DMS 273 (cell line): ENCODE results near the gene TBPL2.
"Not testable (repeated sequence)": the region's sequence is repeated elsewhere in the genome, so short reads cannot be mapped to it uniquely, and the experiment has no call there.

ENCODE experiments used
- DNase-seq: peaks from one replicate; lab custom pipeline; 2025; ENCODE audit not compliant: unreplicated experiment; lab: John Stamatoyannopoulos, UW

TBPL2 gene

DNA sequence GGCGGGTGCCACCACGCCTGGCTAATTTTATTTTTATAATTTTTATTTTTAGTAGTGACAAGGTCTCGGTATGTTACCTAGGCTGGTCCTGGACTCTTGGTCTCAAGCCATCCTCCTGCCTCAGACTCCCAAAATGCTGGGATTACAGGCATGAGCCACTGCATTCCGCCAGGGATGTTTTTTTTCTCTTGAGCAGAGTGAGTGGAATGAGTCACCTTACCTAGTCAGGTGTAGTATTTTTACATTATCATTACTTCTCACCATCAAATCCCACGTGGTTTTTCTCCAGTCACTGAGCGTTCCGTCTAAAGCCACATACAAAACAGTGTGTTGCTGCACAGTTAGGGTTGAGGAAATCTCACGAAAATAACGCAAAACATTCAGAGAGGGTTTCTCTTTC lies 870 bp upstream of the TBPL2 start:
- no peak for DNase-seq

DNA sequence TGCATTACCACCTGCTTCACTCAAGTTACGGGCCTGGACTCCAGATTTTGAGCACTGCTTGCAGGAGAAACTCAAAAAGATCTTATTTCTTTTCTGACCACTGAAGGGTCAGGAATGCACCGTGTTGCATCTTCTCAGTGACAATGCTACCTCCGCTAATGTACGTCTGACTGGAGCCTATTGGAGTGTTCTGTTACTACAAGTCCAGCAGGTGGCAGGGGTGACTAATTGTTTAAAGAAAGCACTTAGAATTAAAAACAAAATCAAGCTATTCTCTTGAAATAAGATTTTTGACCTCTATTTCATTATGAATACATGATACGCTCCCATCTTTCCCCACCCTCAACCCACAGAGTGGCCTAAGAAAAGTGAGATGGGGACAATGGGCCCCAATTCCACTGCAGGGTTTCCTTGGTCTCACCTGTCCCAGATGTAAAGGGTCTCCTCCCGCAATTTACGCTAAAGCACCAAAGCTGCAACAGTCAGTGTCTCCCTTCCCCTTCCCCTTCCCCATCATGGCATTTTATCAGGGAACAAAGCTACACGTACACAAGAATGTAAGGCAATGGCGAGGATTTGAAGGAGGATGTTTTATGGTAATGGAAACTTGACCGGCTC lies 2.2 kb downstream of the TBPL2 start:
- peak; percentile 75 for DNase-seq

DNA sequence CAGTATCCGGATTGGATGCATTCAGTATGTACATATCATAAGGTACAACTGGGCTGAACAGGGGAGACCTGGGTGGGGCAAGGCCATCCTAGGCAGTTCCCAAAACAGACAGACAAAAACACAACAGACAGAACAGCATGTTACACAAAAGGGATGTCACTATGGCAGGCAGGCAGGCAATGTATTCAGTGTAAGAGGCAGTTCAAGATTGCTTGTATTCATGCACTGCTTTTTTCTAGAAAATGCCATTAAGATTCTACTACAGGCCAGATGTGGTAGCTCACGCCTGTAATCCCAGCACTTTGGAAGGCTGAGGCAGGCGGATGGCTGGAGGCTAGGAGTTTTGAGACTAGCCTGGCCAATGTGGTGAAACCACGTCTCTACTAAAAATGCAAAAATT lies 3.5 kb downstream of the TBPL2 start:
- DNase-seq, result no peak

DNA sequence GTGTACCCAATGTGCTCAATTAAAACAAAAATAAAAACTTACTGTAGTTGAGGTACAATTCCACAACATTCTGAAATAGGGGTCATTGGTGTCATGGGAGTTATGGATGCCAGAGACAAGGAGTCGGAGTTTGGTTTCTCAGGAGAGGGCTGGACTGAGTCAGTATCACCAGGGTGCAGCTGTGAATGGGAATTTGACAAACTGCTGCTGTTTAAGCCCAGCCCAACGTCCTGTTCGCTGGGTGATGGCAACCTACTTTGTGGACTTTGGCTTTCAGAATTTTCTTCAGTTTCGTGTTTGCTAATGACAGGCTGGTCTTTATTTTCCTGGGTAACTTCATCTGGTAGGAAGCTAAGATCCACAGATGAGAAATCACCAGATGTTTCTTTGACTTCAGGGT lies 3.9 kb downstream of the TBPL2 start:
- DNase-seq, result no peak

DNA sequence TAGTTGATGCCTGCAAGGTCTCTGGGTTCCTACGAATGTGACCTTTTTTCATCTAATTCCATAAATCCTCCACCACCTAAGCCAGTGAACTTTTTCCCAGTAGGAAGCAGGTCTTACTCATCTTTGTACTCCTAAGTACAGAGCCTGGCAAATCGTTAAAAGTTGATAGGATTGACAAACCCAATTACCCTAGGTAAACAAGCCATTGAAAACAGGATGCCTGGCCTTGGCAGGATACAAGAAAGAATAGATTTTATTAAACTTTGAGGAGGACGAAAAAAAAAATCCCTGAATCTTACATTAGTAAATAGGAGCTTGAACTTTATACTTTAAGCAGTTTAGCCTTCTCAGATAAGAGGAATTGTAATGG lies 5.6 kb downstream of the TBPL2 start:
- DNase-seq, result no peak

DNA sequence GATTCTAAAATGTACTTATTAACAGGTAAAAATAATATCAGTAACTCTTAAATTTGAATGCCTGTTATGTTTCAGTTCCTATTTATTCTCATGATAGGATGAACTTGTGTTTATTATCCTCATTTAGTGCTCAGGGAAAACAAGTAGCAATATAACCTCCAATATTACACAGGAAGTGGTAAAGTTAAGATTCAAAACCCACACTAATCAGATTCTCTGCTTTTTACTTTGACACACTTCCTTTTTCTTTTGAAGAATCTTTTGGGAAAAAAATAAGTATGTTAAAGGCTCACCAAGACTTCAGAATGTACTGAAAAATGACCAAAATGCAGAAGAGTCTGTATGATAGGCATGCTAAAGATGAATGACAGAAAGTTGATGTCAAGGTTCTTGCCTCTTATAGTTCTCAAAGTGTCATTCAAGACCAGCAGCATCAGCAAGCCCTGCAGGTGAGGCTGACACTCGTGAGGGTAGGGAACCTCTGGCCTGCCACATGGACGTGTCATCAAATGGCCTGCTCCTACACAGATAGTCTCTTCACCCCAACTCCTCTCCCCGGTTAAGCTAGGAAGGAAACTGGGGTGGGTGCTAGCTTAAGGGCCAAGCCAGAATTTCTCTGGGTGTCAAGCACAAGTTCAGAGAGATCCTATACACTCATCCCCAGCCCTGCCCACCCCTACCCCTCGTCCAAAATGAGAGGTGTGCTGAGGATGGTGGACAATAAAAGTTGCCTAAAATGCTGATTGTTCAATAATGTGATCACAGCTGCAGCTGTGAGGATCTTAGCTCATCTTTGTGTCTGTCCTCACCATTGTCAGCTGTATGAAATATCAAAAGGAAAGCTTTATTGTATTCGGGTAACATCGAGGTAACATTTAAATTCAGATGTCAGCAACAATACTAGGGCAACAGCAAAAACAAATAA lies 6.3 kb downstream of the TBPL2 start:
- DNase-seq, result no peak

DNA sequence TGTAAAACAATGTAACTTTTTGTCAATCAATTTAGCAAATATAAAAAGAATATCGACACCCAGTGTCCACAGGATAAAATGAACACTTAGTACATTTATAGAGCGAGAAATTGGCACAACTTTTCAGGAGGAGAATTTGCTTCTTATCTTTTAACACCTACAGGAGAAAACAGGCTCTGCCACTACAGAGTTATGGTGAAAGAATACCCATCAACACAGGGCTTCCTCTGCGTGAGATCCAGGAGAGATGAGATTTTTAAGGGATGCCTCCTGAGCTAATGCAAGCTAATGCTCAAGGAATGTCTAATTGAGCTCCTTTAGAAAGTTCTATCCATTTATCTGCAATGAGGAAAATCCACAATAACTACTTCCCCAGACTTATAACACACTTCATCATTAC lies 7.8 kb downstream of the TBPL2 start:
- no peak for DNase-seq

DNA sequence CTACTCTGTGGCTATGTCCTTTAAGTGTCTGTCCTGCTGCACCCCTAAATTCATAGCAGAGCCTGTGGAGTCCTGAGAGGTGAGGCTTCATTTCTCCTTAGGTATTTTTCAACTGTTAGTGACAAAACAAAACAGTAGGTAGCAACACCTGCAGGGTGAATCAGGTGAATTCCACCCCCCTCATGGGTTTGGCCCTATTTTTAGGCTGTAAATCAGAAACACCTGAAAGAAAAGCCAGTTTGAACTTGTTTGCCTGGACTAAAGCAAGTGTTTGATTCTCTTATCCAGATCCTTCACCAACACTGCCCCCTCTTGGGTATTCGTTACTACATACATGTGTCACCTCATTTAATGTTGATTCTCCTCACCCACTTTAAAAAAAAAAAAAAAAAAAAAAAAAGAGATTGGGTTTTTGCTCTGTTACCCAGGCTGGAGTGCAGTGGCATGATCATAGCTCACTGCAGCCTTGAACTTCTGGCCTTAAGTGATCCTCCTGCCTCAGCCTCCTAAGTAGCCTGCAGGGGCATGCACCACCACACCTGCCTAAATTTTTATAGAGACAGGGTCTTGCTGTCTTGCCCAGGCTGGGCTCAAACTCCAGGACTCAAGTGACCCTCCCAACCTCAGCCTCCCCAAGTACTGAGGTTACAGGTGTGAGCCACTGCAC lies 10.3 kb downstream of the TBPL2 start:
- peak; percentile 77 for DNase-seq

DNA sequence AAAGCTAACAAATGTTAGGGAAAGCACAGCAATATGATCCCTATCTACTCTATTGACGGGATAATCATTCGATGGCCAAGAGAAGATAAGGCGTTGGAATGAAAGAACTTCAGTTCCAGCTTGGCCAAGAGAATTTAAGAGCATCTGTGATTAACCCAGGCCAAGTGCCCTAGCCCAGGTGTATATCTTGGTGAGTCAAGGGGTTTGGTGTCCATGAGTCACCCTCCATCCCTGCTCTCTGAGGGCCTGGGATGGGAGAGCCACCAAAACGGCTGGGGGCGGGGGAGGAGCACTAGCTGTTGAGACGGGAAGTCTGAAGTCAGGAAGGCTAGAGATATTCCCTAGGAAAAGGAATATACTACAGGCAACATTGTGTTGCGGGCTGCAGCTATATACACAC lies 13.0 kb downstream of the TBPL2 start:
- DNase-seq, result no peak

DNA sequence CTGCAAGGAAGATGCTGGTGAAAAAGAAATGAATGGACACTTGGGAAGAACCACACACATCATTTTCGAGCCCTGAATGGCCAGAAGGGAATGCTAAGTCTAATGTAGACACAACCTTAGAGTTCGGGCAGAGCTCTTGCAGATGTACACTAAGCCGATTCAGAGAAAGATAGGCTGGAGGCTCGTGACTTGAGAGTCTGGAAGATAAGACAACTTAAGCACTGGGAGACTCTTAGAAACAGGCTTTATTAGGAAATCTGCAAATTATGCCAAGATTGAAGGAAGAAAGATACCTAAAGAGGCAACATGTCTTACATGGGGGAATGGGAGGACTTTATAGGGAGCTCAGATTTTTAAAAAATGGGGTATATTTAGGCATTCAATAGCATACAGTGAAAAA lies 13.5 kb downstream of the TBPL2 start:
- no peak for DNase-seq

DNA sequence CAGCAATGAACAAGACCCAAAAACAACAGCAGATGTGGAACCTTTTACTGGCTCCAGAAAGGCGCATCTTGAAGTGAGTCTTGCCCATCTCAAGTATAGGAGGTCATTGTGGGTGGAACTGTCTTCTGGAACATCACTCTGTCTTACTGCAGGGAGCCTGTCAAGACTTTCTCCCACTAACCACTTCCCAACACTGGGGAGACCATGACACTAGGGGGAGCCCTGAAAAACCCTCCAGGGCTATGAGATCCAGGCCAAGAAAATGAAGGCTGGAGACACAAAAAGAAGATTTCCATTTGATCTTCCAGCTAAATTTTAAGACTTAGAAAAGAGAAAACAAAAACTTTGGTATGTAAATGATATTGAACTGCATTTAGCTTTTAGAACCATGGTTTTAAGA lies 15.3 kb downstream of the TBPL2 start:
- no peak for DNase-seq

DNA sequence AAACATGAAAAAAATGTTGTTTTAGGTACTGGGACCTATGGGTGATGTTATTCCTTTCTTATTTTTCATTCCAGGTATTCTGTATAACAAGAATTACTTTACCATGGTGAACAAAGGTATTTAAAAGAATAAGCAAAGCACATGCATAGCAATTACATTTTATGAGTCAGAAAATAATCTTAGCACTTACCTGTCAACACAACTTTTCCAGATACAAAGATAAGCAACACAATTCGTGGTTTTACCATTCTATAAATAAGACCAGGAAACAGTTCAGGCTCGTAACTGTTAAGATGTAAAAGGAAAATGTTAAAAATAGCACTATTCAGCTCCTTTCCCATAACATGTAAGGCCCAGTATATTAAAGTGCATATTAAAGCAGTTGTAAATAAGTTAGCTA lies 16.4 kb downstream of the TBPL2 start:
- no peak for DNase-seq

DNA sequence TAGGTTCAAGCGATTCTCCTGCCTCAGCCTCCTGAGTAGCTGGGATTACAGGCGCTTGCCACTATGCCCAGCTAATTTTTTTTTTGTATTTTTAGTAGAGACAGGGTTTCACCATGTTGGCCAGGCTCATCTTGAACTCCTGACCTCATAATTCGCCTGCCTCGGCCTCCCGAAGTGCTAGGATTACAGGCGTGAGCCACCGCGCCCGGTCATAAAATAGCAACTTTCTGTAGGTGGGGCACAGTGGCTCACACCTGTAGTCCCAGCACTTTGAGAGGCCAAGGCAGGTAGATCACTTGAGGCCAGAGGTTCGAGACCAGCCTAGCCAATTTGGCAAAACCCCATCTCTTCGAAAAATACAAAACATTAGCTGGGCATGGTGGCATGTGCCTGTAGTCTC lies 18.1 kb downstream of the TBPL2 start:
- not testable (repeated sequence) for DNase-seq

DNA sequence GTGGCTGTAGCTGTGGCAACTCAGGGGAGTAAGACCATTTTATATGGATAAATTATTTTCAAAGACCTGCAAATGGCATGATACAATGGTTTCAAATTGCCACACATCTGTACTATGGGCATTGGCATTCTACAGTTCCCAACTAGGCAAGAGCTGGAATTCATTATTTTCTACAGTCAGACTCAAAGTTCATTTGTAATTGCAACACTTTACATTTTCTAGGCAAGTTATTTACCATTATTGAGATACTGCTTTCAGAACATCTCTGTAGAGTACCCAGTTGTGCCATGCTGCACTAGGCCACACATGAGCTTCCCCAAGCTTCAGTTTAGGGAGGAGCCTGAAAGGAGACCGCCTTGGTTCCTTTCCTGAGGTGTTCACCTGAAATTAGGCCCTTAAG lies 20.8 kb downstream of the TBPL2 start:
- DNase-seq, result no peak

DNA sequence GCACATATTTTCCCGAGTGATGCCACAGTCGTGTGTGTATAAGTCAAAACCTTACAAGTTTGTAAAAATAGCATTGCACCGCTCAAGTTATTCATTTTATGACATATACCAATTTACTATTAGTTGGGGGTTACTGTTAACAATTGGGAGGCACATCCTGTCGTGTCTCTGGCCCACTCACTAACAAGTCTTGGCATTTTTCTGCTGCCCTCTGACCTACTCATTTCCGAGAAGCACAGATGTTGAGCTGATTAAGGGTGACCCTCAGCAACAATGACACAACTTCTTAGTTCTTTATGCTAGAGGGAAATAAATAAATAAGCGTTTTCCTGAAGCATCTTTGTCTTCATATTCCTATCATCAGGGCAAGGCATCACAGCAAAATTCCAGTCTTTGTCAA lies 22.0 kb downstream of the TBPL2 start:
- no peak for DNase-seq

DNA sequence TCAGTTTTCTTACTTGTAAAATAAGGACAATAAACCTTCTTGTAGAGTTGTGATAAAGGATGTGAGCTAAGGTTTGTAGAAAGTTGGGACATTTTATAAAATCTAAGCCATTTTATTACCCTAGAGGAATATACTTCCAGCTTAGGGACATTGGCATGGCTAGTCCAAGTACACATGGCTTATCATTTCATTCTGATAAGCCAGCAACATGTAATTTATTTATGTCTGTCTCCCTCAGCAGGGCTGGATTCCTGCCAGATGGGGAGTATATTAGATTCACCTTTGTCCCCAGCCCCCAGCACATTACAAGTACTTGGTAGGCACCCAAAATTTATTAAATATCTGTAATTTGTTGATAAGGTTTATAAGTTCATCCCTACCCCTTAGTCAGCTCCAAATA lies 22.5 kb downstream of the TBPL2 start:
- peak; percentile 20 for DNase-seq

DNA sequence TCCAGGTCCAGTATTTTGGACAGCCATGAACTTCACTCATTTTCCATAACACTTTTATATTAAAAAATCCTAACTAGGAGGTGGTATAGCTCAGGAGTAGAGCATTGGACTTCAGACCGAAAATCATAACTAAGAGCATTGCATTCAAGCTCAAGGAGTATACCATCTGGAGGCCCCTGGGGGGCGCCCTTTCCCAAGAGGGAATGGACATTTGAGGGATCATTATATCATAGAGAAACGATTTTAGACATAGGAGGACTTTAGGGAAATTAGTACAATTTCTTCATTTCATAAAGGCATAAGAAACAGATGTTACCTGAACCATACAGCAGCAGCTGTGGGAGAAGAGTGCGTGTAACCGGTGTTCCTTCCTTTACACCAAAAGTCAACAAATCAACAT lies 23.6 kb downstream of the TBPL2 start:
- peak; percentile 63 for DNase-seq

DNA sequence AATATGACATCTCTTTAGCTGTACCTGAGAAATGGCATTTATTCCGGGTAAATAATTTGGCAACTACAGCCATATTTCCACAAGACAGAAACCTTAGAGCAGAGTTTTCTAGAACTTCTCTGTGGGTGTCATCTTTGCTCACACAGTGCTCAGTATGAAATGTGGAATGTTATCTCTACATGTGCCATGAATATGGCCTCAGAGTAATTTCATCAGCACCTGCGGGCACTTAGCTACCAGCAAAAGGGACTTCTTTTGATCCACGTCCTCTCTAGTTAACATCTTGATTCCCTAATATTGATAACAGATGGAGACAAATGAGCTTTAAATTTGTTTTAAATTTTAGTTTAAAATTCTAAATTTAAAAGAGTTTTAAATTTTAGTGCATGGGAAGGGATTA lies 25.9 kb downstream of the TBPL2 start:
- DNase-seq, result no peak

DNA sequence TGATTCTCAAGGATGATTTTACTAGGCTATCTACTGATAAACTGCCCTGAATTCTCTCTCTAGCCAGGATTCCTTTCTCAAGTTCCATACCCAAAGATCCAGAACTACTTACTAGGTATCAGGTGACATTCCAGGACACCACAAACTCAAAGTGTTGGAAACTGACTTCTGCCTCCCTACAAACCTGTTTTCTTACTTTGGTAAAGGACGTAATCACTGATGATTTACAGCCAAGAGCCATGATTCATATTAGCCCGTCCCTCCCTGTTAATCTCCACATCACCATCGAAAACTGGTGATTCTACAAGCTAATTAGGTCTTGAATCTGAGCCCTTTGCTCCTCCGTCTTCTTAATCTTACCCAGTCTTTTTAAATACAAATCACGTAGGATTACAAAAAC lies 27.7 kb downstream of the TBPL2 start:
- no peak for DNase-seq

DNA sequence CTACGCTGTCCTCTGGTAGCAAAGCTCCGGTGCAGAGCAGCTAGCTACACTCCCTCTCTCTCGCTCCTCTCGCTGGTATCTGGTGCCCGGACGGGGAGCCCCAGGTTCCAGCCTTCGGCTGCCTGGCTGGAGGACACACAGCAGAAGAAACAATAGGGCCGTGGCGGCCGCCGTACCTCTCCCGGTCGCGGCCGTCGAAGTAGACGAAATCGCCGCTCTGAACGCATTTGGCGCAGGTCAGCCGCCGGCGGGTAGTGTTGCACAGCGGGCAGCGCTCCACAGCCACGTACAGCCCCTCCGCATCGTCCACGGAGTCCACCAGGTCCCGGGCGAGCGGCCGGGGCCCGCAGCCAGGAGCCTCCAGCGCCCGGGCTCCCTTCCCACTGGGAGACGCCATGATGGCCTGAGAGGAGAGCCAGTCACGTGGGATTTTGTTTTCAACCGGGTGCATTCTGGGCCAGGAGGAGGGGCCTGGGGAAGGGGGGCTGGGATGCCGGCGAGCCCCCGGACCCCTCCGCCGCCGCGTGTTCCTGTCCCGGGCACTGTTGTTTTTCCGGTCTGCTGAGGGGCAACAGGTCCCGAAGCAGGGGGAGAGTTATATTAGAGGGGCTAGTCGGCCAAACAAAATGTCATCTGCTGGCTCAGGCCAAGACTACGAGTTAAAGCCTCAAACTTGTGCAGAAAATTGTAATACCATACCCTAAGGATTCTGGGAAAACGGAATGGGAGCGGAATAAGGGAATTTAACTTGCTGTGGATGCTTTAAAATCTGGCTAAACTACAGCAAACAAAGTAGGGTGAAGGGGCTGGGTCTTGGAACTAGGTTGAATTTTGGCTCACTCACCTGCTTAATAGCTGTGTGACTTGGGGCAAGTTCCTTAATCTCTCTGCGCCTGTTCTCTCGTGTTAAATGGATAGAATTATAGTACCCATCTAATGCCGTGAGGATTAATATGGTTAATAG lies 28.7 kb downstream of the TBPL2 start, which contains the start of gene ATG14:
Gene ATG14, minus strand, starts transcription at position 405 of the 964 bp plus-strand sequence. Its CDS starts 8 bp downstream, at position 397.
- peak; percentile 95 for DNase-seq

DNA sequence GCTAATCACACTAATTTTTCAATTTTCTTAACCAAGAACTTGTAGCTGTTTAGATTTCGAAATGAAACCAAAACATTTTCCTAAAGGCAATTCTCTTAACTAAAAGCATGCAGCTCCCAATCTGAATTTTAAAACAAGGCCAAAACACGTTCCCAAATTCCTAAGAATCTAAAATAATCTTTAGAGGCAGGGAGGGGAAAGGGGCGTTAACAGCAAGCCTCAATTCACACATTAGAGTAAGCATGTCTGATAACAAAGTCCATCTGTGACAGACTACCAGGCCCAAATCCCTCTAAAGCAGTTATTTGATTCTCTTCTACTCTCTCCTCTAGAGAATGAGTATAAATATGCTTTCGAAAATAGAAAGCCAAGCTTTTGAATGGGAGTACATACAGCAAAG lies 29.5 kb downstream of the TBPL2 start:
- DNase-seq, result peak; percentile 24
